GM21528 (cell line): ENCODE measurements around the gene NRROS.

Experiments used
- ATAC-seq: cut with Tn5 transposase; IDR thresholded peaks from one replicate; pipeline ENCODE4 v1.9.1; 2021; ENCODE audit warnings: mild to moderate bottlenecking, moderate library complexity; ENCODE audit not compliant: unreplicated experiment, low FRiP score

Gene NRROS

GRCh38 chr3:196645897-196646665 is 6.6 kb downstream of the NRROS start:
- no peak for ATAC-seq

GRCh38 chr3:196646666-196647216 is 7.2 kb downstream of the NRROS start:
- no peak for ATAC-seq

DNA sequence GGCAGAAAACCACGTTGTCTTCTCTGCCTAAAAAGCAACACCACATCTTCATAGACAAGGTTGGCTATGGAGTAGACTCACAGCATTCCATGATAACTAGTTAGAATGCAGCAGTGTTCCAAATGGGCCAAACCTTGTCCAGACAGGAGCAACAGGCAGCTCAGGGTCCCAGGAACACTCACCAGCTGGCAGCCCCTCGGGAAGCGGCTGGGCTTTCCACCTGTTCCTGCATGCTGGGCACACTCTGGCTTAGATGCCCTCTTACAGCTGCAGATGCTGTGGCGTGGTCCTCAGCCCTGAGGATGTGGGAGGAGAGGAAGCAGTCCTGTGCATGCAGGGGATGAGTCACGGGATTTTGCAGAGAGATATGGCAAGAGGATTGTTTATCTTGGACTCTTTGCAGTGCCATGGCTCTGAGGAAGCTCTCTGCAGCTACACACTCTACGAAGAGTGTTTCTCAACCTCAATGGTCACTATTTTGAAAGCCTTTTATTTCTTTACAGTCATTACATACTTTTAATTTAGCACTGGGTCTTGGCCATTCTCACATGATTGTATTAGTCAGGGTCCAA is 11.3 kb downstream of the NRROS start:
- ATAC-seq, result no peak

GRCh38 chr3:196651819-196652218 is 12.3 kb downstream of the NRROS start:
- no peak for ATAC-seq

DNA sequence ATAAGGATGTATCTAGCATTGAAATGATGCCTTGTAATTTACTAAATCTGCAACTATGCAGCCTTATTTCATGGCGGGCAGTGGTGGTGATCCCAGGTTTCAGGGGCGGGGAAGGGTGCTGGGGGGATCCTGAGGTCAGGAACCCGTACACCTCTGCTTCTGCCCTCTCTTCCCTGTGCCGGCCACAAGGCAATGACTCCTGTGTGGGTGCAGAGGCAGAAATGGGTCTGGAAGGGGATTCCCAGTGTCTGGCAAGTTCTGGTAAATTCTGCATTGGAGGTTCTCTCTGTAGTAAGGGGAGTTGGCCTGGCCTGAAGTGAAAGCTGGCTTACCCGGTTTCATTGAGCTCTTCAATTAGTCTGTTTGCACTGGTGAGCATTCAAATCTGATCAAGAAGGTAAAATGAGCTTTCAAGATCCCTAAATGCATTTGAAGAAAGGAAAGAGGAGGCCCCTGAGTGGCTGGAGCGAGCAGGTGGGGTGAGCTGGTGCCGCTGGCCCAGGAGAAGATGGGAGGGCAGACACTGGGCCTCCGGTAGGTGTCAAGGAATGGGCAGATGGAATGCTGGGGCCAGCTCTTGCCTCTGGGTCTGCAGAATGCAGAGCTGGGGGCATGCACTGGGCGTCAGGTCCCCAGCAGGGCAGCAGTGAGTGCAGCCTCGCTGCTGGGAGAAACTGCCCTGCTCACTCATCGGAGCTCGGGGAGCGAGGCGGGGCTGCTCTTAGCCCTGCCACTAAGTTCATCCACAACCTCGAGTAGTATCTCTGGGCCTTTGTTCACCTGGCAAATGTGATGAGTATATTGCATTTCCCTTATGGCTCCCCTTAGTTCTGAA is 13.7 kb downstream of the NRROS start:
- no peak for ATAC-seq

DNA sequence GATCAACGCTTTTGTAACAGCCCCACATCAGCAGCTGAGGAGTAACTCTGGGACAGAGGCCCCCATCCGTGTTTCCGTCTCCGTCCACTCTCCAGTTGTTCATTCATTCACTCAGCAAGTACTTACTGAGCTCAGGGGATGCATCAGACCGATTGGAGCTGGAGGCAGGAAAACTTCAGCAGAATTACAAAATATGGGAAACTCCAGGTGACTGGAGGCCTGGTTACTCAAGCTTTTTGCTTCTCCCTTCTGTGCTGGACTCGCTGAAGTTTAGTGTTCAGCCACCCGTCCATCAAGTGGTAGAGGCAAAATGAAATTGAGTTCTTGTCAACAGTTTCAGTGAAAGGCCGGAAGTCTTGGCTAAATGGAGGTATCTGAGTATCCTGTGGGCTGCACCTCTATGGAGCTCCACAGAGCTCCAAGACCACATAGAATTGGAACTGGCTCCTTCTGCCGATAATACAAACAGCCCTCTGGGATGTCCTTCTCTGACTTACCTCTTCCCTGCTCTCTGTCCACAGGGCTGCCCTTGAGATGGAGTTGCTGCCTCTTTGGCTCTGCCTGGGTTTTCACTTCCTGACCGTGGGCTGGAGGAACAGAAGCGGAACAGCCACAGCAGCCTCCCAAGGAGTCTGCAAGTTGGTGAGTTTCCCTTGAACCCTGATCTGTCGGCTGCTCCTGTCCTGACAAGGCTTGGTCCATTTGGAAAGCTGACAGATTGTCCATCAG is 14.7 kb downstream of the NRROS start:
- no peak for ATAC-seq

DNA sequence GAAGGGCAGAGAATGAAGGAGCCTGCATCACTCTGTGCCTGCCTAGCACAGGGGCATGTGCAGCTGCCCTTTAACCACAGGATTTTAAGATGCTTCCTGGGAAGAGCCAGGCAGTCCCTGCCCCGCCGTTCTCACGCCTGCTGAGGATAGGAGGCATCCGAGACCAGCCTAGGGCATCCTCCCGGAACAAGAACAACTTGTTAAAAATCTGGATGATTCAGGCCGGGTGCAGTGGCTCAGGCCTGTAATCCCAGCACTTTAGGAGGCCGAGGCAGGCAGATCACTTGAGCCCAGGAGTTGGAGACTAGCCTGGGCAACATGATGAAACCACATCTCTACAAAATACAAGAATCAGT is 15.2 kb downstream of the NRROS start:
- no peak for ATAC-seq

DNA sequence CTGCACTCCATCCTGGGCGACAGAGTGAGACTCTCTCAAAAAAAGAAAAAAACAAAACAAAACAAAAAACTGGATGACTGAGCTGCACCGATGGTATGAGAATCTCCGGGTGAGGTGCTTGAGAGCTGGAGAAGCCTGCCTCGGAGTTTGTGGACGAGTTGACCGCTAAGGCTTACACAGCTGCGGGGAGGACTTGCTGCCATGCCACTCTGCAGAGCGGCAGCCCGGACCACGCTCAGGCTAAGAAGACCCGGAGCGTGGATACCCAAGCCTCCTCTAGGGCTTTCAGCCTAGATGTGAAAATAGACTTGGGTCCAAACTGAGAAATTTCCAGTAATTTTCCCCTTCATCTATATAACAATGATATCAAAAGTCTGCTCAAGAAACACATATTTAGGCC is 16.0 kb downstream of the NRROS start:
- ATAC-seq, result no peak

- no peak for ATAC-seq
These were observed 16.7 kb downstream of the NRROS start for GRCh38 chr3:196656213-196656612.

DNA sequence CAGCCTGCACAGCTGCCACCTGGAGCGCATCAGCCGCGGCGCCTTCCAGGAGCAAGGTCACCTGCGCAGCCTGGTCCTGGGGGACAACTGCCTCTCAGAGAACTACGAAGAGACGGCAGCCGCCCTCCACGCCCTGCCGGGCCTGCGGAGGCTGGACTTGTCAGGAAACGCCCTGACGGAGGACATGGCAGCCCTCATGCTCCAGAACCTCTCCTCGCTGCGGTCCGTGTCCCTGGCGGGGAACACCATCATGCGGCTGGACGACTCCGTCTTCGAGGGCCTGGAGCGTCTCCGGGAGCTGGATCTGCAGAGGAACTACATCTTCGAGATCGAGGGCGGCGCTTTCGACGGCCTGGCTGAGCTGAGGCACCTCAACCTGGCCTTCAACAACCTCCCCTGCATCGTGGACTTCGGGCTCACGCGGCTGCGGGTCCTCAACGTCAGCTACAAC is 20.4 kb downstream of the NRROS start:
- no peak for ATAC-seq

- ATAC-seq, result no peak
These were observed 21.1 kb downstream of the NRROS start for GRCh38 chr3:196660381-196661166.

DNA sequence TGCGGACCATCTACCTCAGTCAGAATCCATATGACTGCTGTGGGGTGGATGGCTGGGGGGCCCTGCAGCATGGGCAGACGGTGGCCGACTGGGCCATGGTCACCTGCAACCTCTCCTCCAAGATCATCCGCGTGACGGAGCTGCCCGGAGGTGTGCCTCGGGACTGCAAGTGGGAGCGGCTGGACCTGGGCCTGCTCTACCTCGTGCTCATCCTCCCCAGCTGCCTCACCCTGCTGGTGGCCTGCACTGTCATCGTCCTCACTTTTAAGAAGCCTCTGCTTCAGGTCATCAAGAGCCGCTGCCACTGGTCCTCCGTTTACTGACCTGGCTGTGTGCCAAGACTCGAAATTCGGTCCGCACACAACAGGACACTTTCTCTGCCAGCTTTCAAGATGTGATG is 21.9 kb downstream of the NRROS start:
- no peak for ATAC-seq

DNA sequence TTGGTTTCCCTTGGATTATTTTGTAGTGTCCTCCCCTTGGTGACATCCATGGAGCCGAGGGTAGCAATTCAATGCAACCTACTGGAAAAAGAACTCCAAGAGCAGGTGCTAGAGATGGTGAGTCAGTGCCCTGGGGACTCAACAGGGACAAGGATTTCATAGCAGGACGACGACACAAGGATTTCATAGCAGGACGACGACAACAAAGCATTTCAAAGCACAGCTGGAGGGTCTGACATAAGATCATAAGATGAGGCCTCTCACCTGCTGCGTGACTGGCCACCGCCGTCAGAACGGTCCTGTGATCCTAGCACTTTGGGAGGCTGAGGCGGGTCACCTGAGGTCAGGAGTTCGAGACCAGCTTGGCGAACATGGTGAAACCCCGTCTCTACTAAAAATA is 22.5 kb downstream of the NRROS start:
- no peak for ATAC-seq

DNA sequence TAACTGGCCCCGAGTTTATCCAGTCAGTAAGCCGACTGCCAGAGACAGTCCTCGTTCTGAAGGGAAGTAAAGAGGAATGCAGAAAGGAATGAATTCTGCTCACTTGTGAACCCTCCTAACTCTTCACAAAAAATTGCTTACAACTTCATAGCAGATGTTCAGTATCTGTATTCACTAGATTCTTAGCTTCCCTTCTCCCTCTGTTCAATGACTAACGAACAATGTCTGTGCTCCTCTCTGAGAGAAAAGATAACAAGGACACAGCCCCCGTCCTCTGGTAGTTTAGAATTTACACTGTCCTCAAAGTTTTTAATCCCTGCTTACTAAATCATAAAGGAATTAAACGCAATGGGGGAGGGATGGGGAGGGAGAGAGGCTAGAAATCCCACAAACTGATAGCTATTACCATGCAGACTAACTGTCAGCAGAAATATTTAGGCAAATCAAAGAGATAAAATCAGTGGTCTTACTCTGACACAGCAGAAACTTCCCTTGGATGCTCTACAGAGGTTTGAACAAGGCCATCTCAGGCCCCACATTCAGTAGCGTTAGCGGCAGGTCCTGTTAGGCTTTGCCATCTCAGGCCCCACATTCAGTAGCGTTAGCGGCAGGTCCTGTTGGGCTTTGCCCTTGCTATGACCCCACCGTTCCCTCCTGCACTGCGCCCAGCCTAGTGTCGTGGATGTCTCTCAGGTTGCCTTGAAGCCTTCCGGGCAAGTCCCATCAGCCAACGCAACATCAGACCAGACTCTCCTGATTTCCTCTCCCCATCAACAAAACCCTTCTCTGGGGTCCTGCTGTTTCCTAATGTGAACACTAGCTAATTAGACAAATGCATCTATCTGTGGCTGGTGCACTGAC is 23.4 kb downstream of the NRROS start:
- ATAC-seq, result no peak

DNA sequence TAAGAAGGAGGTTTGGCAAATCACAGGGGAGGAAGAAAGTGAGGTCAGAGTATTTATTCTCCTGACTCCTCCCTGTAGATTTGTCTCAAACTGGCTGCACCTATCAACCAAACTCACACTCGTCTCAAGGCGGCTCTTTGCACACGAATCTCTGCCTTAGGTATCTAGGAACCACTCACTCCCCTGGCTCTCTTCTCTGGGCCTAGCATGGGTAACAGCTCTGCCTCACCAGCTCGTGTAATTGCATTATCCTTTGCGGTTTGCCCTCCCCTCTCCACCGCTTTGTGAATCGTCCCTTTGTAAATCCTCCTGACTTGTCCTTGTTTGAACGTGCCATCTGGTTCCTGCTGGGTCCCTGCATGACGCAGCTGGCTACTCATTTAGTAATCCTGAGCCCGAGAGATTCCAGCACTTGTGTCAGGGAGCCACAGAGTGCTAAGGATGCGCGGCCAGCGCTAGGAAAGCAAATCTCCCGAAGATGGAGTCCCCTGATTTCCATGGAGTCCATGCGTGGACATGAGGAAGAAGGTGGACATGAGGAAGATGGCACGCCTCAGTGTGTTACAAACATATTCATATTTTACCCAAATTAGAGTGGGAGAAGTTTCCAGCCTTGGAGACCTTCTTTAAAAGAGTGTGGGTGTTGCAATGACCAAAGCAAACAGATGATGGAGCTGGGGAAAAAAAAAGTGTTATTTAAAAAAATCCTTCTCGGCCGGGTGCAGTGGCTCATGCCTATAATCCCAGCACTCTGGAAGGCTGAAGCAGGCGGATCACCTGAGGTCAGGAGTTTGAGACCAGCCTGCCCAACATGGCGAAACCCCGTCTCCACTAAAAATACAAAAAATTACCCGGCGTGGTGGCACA is 26.7 kb downstream of the NRROS start:
- no peak for ATAC-seq

GRCh38 chr3:196667056-196667825 is 27.7 kb downstream of the NRROS start:
- no peak for ATAC-seq

- no peak for ATAC-seq
These were observed 30.8 kb downstream of the NRROS start for GRCh38 chr3:196670339-196670738.
